ENCODE measurements around the gene ELAVL2. TPM values are rescaled to one million over a fixed set of nuclear protein-coding genes. Genes with fewer than 3 reads are reported as not detected.

Gene ELAVL2
- total RNA-seq, 4 donors from 2014 or later: 0.15 to 4.4 TPM; not detected in 2

GRCh38 chr9:23821375-23822181 is 4.5 kb downstream of the ELAVL2 start:
- Histone ChIP-seq H3K27ac (no peak overlapping the region), H3K36me3 (no peaks in the 10 kb centered on the region), H3K27me3 (peaks cover 14 to 28% of the 10 kb centered on the region in 2 donors), H3K4me3 (peak overlapping the region; percentile 2 to 26), H3K9me3 (no peaks in the 10 kb centered on the region), H3K4me1 (peaks cover 6 to 11% of the 10 kb centered on the region in 2 donors)
- intact Hi-C loops (cut with DNase I; ENCODE audit: low total_unique reads): no loop called here
- TF ChIP-seq POLR2A (IDR thresholded peaks at IDR 0.05) (no peak), CTCF (IDR thresholded peaks at IDR 0.05) (no peak)
- no peak for DNase-seq

GRCh38 chr9:23820451-23821374 is 5.3 kb downstream of the ELAVL2 start:
- Histone ChIP-seq H3K27me3 (peaks cover 14 to 28% of the 10 kb centered on the region in 2 donors), H3K27ac (no peak overlapping the region), H3K4me1 (peaks cover 6 to 11% of the 10 kb centered on the region in 2 donors), H3K4me3 (peak overlapping the region; percentile 2 to 26), H3K9me3 (no peaks in the 10 kb centered on the region), H3K36me3 (no peaks in the 10 kb centered on the region)
- DNase-seq: no peak
- intact Hi-C loops (cut with DNase I; ENCODE audit: low total_unique reads): no loop called here
- no peak for TF ChIP-seq CTCF (IDR thresholded peaks at IDR 0.05)

- H3K36me3 ChIP-seq: no peaks in the 10 kb centered on the region
- no peaks in the 10 kb centered on the region for H3K9me3 ChIP-seq
- peaks cover 14 to 25% of the 10 kb centered on the region in 2 donors for H3K27me3 ChIP-seq
- intact Hi-C loops (cut with DNase I; ENCODE audit: low total_unique reads): no loop called here
- TF ChIP-seq CTCF (IDR thresholded peaks at IDR 0.05): no peak
- no peak for TF ChIP-seq POLR2A (IDR thresholded peaks at IDR 0.05)
- H3K27ac ChIP-seq: no peak overlapping the region
- H3K4me1 ChIP-seq: peaks cover 6 to 11% of the 10 kb centered on the region in 2 donors
- H3K4me3 ChIP-seq: no peak overlapping the region
- DNase-seq: no peak
These were observed 6.6 kb downstream of the ELAVL2 start for GRCh38 chr9:23819403-23819802.

GRCh38 chr9:23814243-23814642 is 11.8 kb downstream of the ELAVL2 start:
- Histone ChIP-seq H3K36me3 (no peaks in the 10 kb centered on the region), H3K4me1 (no peaks in the 10 kb centered on the region), H3K4me3 (no peak overlapping the region), H3K9me3 (no peaks in the 10 kb centered on the region), H3K27me3 (no peaks in the 10 kb centered on the region), H3K27ac (no peak overlapping the region)
- no peak for TF ChIP-seq CTCF (IDR thresholded peaks at IDR 0.05)
- intact Hi-C loops (cut with DNase I; ENCODE audit: low total_unique reads): no loop called here
- no peak for DNase-seq

- no peaks in the 10 kb centered on the region for H3K9me3 ChIP-seq
- intact Hi-C loops (cut with DNase I; ENCODE audit: low total_unique reads): no loop called here
- no peak for TF ChIP-seq CTCF (IDR thresholded peaks at IDR 0.05)
These were observed 13.4 kb downstream of the ELAVL2 start for GRCh38 chr9:23812673-23813072.

More at GRCh38 chr9:23812673-23813072, 13.4 kb downstream of the ELAVL2 start:
- H3K27me3 ChIP-seq: no peaks in the 10 kb centered on the region
- H3K27ac ChIP-seq: no peak overlapping the region
- H3K4me1 ChIP-seq: no peaks in the 10 kb centered on the region
- DNase-seq: no peak
- no peaks in the 10 kb centered on the region for H3K36me3 ChIP-seq
- no peak overlapping the region for H3K4me3 ChIP-seq
